ENCODE results near the gene FOXO1.

The FOXO1 gene

DNA sequence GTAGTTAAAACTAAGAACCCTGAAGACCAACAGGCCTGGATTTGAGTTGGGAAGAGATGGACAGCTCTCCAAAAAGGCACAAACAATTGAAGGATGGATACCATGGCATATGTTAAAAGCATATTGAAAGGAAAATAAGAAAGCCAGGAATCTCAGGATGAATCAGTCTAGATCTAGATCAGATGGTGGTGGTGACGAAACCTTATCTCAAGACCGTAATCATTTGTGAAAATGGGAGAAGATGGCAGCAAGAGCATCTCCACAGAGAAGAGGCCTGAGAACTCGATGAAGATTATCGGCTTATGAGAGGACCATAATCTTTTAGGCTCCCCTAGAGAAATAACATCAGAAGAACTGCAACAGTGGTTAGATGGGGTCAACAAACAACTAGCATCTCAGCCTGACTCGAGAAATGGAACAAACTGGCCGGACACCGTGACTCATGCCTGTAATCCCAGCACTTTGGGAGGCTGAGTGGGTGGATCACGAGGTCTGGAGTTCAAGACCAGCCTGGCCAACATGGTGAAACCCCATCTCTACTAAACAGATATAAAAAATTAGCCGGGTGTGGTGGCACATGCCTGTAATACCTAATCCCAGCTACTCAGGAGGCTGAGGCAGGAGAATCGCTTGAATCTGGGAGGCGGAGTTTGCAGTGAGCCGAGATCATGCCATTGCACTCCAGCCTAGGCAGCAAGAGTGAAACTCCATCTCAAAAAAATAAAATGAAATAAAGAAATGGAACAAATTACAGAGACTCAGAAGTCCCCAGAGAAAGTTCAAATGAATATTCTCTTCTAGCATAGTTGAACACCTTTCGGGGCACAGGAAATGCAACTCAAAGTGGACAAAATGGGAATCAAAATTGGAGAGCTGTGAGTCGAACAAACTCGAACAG, 47.6 kb downstream of the FOXO1 start:
- H3K4me3 ChIP-seq (ENCODE audit: low read depth, low read length), result no peak overlapping the region
- no peak for DNase-seq (ENCODE audit: low read depth)
- TF ChIP-seq, protein P1, sequence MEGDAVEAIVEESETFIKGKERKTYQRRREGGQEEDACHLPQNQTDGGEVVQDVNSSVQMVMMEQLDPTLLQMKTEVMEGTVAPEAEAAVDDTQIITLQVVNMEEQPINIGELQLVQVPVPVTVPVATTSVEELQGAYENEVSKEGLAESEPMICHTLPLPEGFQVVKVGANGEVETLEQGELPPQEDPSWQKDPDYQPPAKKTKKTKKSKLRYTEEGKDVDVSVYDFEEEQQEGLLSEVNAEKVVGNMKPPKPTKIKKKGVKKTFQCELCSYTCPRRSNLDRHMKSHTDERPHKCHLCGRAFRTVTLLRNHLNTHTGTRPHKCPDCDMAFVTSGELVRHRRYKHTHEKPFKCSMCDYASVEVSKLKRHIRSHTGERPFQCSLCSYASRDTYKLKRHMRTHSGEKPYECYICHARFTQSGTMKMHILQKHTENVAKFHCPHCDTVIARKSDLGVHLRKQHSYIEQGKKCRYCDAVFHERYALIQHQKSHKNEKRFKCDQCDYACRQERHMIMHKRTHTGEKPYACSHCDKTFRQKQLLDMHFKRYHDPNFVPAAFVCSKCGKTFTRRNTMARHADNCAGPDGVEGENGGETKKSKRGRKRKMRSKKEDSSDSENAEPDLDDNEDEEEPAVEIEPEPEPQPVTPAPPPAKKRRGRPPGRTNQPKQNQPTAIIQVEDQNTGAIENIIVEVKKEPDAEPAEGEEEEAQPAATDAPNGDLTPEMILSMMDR (IDR thresholded peaks at IDR 0.05; ENCODE audit: insufficient read depth, low read depth, low read length, missing control alignments), result no peak

DNA sequence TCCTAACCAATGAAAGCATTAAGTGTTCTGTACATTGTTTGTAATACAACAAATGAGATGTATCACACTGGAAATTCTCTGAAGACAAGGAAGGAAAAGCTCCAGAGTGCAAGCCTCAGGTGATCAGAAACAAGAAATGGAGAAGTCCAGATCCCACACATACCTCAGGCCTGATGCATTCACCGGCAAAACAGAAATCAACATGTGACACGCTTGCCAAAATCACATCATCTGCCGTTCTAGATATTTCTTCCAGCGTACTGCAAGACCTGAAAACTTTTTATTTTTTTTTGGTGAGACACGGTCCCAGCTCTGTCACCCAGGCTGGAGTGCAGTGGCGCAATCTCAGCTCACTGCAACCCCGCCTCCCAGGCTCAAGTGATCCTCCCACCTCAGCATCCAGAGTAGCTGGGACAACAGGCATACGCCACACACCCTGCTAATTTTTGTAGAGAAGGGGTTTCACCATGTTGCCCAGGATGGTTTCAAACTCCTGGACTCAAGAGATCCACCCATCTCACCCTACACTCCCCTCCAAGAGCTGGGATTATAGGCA, 48.6 kb downstream of the FOXO1 start:
- H3K4me3 ChIP-seq (ENCODE audit: low read depth, low read length), result no peak overlapping the region
- DNase-seq (ENCODE audit: low read depth), result no peak

DNA sequence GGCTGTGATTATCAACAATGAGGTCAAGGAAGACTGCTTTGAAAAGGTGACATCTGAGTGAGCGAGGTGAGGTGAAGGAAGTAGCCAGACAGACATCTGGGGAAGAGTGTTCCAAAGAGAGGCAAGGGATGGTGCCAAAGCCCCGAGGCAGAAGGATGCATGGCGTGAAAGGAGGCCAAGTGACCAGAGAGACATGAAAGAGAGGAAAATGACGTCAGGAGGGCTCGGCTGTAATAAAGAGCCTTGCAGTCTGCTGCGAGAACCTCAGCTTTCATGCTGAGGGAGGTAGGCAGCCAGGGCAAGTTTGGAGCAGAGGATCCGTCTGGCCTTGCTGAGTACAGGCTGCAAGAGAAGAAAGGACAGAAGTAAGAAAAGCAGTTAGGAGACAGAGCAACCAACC, 50.8 kb downstream of the FOXO1 start:
- no peak for DNase-seq (ENCODE audit: low read depth)
- H3K4me3 ChIP-seq (ENCODE audit: low read depth, low read length), result no peak overlapping the region
- TF ChIP-seq, protein P1 (IDR thresholded peaks at IDR 0.05; ENCODE audit: insufficient read depth, low read depth, low read length, missing control alignments), result no peak

More for the DNA sequence above, 48.6 kb downstream of the FOXO1 start:
- TF ChIP-seq, protein P1 (IDR thresholded peaks at IDR 0.05; ENCODE audit: insufficient read depth, low read depth, low read length, missing control alignments), result no peak

DNA sequence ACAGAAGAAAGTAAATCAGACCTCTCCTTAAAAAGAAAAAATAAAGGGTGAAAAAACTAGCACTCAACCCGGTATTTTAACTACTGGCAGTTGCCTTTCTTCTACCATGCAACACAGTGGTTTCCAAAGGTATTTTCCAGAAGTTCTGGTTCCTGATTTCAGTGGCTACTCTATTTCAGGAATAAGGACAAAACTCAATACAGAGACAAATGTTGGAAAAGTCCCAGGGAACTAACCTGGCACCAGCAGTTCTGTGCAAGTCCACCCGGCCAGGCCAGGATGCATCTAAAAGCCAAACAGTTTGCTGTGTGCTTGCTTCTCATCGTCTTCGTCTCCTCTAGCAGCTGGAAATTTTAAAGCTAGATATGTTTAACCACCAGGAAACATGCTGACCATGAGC, 52.5 kb downstream of the FOXO1 start:
- H3K4me3 ChIP-seq (ENCODE audit: low read depth, low read length), result peak overlapping the region; percentile 30
- DNase-seq (ENCODE audit: low read depth), result no peak
- TF ChIP-seq, protein P1 (IDR thresholded peaks at IDR 0.05; ENCODE audit: insufficient read depth, low read depth, low read length, missing control alignments), result no peak

DNA sequence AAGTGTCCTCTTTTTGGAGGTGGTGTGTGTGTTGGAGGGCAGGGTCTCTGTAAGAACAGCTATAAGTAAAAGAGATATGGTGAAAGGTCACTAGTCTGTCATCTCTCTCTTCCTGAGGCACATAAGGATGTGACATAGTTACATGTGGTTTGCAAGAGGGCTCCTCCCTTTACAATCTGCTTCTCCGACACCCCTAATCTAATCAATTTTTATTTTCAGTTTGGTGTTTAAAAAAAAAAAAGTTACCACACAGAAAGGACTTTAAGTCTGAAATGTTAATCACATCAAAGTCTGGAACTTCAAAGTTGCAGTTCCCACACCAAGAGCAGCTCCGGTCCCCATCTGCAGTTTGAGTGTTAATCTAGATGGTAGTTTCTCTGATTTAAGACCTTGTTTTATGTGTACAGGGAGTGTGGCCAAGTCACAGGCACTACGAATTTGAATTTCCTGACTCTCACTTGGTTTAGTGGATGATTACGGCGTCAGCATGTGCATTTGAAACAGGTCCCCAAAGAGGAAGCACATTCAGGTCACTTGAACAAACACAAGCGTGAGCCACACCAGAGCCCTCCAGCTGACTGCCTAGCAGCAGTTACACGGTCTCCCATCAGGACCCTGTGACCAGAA, 53.1 kb downstream of the FOXO1 start:
- peak; percentile 89 for DNase-seq (ENCODE audit: low read depth)
- TF ChIP-seq, protein P1 (IDR thresholded peaks at IDR 0.05; ENCODE audit: insufficient read depth, low read depth, low read length, missing control alignments), result no peak
- H3K4me3 ChIP-seq (ENCODE audit: low read depth, low read length), result peak overlapping the region; percentile 30

DNA sequence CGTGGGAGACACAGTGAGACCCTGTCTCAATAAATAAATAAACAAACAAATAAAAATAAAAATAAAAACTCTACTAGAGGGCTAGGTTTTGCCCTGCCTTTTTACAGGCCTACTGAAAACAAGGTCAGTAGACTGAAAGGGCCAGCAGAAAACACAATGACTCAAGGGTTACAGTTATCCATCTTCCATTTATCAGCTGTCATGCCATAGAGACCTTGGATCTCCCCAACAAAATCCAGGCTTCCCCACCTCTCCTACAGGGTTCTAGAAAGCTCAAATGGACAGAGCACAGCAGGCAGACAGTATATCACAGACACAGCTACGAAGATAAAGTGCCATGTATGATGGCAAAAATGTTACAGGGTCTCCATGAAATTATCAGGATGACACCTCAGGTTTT, 54.4 kb downstream of the FOXO1 start:
- no peak for DNase-seq (ENCODE audit: low read depth)
- TF ChIP-seq, protein P1 (IDR thresholded peaks at IDR 0.05; ENCODE audit: insufficient read depth, low read depth, low read length, missing control alignments), result no peak

More for the DNA sequence above, 54.4 kb downstream of the FOXO1 start:
- no peak overlapping the region for H3K4me3 ChIP-seq (ENCODE audit: low read depth, low read length)
